HG03469 (cell line): ENCODE measurements around the gene RERG.

Experiments
- ATAC-seq: cut with Tn5 transposase; IDR thresholded peaks from one replicate; pipeline ENCODE4 v1.9.1; 2021; ENCODE audit warnings: mild to moderate bottlenecking, moderate library complexity, moderate number of reproducible peaks; ENCODE audit not compliant: unreplicated experiment

Gene RERG

GRCh38 chr12:15192720-15193119 lies 28.5 kb downstream of the RERG start:
- no peak for ATAC-seq

DNA sequence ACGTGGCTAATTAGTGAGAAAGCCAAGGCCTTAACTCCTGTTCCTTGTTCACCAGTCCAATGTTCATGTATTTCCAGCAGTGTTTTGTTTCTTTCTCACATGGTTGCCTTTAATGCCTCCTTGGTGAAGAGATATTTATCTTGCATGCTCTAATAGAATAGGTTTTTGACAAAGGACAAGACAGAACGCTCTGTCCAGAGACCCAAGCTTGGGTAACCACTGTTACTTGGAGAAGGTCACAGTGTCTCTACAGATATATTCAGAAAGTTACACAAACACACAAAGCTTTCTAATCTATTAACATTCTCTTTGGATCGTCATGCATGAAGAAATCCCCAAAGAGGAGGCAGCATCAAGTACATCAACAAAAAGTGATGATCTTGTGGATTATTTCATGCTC lies 33.1 kb downstream of the RERG start:
- no peak for ATAC-seq

- no peak for ATAC-seq
These were observed 34.6 kb downstream of the RERG start for GRCh38 chr12:15186597-15186996.

- ATAC-seq: no peak
These were observed 36.7 kb downstream of the RERG start for GRCh38 chr12:15184484-15184883.

GRCh38 chr12:15183821-15184220 lies 37.4 kb downstream of the RERG start:
- no peak for ATAC-seq

DNA sequence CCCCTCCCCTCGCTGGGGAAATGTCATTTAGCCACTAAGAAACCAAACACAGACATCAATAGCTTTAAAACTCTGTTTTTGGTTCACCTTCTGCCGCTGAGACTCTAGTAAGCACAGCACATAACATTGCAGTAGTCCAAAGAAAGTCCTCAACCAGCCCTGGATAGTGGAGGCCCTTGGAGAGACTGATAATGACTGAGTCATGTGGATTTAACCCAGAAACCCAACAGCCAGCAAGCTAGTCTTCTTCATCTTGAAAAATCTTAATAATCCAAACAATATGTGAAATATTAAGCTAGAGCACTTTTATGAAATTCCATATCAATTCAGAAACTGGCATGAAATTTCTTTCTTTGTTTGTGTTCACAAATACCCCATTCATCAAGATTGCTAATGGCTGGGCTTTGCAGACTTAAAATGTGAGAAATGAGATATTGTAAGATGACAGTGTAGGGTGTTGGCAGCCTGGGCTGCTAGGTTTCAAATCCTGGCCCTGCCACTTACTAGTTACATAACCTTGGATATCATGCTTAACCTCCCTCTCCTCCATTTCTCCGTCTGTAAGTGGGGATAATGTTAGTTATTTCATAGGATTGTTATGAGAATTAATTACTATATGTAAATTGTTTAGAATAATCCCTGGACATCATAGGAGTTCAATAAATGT lies 40.1 kb downstream of the RERG start:
- no peak for ATAC-seq

- ATAC-seq: no peak
These were observed 40.9 kb downstream of the RERG start for GRCh38 chr12:15180325-15180724.

DNA sequence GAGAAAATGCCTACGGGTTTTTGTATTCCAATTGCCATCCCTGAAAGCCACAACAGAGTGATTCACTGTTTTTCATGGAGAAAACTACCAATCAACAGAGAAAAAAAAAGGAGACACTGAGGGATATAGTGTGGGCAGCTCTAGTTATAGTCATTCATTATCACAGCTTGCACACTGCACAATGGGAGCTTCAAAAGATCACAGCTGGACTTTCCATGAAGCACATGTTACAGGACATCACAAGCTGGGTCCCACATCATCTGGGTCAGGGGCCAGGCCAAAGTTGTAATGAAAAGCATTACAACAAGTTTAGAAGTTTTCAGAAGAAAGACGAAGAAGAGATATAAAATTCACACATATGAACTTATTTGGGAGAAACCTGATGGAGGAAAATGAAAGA lies 41.5 kb downstream of the RERG start:
- ATAC-seq: no peak

DNA sequence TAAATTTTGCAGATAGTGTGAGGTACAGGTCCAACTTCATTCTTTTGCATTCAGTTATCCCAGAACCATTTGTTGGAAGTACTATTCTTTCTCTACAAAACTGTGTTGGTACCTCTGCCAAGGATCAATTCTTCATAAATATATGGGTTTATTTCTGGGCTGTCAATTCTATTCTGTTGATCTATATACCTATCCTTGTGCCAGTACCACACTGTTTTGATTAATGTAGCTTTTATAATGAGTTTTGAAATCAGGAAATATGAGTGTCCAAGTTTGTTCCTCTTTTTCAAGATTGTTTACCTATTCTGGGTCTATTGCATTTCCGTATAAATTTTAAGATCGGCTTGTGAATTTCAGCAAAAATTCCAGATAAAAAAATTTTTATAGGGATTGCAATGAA lies 48.1 kb downstream of the RERG start:
- ATAC-seq: no peak

DNA sequence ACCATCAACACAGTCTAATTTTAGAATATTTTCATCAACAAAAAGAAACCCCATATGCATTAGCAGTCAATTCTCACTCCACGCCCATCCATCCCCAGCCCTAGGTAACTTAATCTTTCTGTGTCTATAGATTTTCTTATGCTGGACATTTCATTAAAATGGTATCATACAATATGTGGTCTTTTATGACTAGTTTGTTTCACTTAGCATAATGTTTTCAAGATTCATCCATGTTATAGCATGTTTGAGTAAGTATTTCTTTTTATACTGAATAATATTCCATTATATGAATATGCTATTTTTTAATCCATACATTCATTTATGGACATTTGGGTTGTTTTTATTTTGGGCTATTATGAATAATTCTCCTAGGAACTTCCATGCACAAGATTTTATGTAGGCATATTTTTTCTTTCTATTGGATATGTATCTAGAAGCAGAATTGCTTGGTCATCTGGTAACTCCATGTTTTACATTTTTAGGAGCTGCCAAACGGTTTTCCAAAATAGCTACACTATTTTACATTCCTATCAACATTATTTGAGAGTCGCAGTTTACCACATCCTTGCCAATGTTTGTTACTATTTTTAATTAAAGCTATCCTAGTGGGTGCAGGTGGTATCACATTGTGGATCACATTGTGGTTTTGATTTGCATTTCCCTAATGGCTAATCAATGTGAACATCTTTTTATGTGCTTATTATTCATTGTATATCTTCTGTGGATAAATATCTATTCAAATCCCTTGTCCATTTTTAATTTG lies 49.0 kb downstream of the RERG start:
- ATAC-seq: no peak

DNA sequence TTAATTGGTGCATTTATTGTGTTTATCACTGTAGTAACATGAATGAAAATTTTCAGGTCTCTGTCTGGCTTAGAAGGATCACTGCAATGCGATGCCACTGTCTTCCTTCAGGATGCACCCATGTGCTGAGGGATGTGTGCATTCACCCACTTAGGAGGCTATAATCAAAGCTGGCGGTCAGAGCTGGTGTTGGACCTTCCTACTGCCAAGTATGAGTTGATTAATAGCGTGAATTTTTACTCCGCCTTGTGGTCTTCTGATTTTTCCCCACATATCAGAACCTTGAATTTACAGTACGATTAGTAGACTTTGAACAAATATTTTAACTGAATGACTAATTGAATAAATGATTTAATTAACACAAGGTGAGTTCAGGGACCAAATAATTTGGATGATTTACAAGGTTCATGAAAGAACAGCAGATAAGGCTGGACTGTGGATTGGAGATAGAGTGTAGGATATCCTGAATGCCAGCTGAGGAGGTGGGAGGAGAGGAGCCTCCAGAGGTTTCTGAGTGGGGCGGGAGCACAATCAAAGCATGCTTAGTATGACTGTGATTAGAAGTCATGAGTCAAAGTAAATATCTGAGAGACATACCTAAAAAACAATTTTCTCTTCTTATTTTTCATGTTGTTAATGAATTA lies 50.1 kb downstream of the RERG start:
- no peak for ATAC-seq

- ATAC-seq: no peak
These were observed 53.1 kb downstream of the RERG start for GRCh38 chr12:15168026-15168678.

DNA sequence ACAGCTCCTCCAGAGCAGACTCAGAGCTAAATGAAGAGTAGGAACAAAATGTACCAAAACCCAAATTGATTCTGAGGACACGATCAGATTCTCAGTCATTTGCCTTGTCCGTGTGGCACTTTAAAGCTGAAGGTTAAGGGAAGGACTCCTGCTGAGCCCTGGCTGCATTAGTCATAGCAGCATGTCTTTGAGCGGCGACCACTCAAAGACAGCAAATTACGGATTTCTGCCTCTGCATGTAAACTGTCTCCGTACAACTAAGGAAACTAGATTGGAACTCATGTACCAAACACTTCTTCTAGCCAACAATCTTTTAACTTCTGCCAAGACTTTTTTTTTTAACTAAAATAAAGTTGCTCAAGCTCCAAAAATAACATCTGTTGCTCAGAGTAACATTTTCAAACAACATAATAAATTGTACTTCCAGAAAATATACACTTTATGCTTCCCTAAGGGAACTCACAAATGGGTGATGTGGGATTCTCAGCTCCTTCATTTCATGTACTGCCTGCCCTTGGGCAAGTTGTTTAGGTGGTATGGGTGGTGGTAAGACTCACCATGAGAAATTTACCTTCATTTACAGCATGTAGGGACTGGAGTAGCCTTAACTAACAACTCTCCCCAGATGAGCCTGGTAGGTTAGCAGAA lies 56.1 kb downstream of the RERG start:
- no peak for ATAC-seq

DNA sequence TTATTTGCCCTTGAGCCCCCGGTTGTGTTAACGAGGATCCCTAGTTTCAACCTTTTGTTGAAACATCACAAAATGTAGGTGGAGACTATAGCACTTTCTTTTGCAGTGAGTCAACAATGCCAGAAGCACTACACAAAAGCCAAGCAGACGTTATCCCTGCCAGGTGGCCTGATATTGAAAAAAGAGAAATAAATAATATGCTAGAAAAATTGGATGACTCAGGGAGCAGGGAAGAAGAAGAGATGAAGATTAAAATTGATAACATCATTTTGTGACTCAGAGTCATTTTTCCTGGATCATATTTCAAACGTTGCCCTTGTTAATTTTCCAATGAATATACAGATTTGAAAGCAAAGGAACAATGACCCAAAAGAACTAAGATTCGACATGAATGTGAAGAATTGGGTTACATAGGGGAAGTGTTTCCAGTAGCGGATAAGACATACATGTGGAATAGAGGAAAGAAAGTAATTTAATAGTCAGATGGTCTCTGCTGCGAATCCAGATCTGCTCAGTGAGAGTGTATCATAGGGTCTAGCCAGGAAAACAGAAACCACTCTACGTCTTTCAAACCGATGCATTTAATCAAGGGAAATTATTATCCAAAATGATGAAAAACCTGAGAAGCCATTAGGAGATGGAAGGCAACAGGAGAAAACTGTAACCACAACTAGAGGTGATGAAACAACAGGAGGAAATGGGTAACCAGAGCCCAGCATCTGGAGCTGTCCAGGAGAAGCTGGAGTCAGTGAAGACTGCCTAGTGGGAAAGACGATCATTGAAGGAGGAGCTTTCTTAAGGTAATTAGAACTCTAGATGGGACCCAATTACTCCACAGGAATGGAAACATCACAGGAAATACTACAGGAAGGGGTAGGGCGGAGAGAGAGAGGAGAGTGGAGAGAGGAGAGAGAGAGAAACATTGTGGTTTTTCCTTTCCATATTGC lies 57.9 kb downstream of the RERG start:
- no peak for ATAC-seq

DNA sequence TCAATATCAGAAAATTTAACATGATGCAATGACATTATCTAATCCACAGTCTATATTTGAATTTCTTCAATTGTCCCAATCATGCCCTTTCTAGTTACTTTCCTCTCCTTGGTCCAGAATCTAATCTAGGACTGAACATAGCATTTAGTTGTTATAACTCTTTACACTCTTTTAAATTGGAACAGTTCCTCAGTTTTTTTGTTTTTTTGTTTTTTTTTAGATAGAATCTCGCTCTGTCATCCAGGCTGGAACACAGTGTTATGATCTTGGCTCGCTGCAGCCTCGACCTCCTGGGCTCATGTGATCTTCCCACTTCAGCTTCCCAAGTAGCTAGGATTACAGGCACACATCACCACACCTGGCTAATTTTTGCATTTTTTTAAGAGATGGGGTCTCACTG lies 63.1 kb downstream of the RERG start:
- no peak for ATAC-seq

- ATAC-seq: no peak
These were observed 63.9 kb downstream of the RERG start for GRCh38 chr12:15157269-15157671.

GRCh38 chr12:15155271-15155670 lies 65.9 kb downstream of the RERG start:
- no peak for ATAC-seq

- no peak for ATAC-seq
These were observed 67.1 kb downstream of the RERG start for GRCh38 chr12:15154103-15154502.

DNA sequence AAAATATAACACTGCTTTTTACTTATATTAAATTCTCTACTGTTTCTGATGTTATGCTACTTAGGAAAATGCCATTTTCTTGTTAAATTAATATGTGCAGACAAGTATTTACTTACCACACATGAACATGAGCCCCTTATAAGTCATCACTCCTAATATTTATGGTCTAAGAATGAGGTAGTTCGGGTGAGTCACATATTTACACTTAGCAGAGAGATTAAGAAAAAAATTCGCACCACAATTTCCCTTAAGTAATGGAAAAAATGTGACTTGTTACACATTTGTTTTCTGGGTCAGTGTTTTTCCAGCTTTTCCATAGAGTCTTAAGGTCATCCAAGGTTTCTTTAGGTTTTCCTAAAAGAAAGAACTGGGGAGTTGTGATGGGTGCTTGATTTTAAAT lies 68.3 kb downstream of the RERG start:
- ATAC-seq: no peak

DNA sequence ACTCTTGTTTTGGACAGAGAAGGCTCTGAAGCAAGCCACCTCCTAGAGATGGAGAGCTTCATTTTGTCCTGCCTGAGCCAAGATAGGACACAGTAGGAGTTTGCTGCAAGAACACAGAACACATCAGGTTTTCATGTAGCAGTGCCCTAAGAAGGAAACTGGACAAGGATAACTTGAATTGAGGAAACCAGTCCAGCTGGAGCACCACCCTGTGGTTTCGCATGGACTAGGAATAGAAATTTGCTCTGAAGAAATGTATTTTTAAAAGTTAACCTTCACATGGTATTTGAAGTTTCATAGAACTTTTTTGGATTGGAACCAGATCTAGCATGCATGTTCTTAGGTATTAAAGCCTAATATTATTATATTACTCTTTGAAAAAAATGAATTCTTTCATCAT lies 68.8 kb downstream of the RERG start:
- no peak for ATAC-seq
